SKM-1 (cell line): ENCODE measurements around the gene MGAT4C.

Source experiments
- DNase-seq: peaks from one replicate; lab custom pipeline; 2025; ENCODE audit not compliant: unreplicated experiment; lab: John Stamatoyannopoulos, UW

Gene MGAT4C

DNA sequence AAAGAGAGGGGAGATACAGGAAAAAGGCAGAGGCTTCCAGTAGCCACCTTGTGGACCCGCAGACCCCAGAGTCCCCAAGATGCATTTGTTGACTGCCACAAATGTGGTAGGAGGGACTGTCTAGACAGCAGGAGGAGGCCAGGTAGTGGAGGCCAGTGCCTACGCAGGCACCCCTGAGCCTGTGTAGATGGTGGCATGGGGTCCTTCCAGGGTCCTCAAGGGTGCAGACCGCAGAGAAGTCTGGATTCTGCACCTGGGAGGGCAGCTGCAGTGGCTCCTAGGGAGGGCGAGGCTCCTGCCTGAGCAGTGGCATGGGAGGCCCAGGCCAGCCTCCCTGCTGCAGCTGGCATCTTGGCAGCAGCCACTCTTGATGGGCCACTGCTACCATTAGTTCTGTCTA lies 262.4 kb downstream of the MGAT4C start:
- DNase-seq: no peak

DNA sequence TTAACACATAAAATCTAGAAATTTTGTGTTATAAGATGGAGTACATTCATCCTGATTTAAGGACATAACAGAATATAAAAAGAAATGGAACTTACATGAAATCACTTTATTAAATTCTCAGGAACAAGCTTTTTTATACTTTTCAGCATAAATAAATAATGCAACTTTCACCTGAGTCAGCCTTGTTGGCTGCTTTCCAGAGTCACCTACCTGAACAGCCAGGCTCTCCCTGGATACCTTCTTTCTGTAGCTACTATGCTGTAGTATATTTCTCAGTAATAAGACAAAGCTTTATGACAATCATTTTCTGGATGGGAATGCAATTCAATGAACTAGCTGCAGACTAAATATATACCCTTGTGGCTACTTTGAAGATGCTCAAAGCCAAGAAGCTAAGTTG lies 270.2 kb downstream of the MGAT4C start:
- DNase-seq: no peak

- no peak for DNase-seq
Observed at GRCh38 chr12:85983601-85984000, 272.6 kb downstream of the MGAT4C start.

DNA sequence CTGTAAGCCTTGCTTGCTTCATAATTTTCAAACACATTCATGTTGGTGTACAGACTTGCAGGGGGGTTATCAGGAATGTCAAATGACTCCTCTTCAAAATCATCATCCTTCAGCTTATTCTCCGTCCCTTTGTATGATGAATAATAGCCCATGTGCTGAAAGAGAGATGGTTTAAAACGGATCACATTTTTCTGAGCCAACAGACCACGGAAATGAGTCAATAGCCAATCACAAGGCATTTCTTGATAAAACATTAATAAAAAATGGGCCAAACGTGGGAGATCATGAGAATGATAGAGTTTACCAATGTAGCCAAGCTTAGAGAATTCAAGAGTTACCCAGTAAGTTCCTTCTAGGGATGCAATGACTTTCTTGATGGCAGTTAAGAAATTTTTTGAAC lies 276.6 kb downstream of the MGAT4C start:
- DNase-seq: no peak

- DNase-seq: no peak
Observed at GRCh38 chr12:85975716-85976115, 280.5 kb downstream of the MGAT4C start.

GRCh38 chr12:85971800-85972199 lies 284.4 kb downstream of the MGAT4C start:
- DNase-seq: no peak

- DNase-seq: no peak
Observed at GRCh38 chr12:85968606-85969005, 287.6 kb downstream of the MGAT4C start.

DNA sequence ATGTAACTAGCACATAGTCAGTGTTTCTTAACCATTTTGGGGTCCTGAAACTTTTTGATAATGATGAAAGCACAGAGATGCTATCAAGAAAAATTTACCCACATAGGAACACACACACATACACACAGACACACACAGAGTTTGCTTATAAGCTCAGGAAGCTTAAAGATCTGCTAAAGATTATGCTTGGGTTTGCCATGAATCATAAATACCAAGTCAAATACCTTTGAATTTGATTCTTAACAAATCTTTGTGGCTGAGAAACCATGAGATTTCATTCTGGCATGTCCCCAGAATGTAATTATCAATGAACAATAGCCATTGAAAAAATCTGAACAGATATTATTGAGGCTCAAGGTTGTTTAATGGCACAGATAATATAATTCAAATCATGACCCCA lies 292.9 kb downstream of the MGAT4C start:
- no peak for DNase-seq

- no peak for DNase-seq
Observed at GRCh38 chr12:85956081-85956480, 300.1 kb downstream of the MGAT4C start.

GRCh38 chr12:85955127-85955526 lies 301.1 kb downstream of the MGAT4C start:
- DNase-seq: no peak

DNA sequence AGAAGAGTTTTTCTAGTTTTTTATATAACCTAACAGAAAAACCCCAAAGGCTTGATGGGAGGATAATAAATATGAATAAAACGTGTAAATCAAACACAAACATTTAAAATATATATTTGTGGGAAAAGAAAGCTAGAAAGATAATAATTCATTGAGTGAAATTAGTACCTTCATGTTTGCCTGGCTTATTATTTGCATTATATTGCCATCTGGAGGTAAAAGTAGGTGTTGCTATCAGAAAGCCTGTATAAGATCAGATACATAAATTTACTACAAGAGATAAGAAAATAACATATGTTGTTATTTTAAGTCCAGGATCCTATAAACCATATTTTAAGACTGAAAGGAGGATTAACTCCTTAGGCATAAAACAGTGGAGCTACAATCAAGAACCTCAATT lies 304.4 kb downstream of the MGAT4C start:
- no peak for DNase-seq

- no peak for DNase-seq
Observed at GRCh38 chr12:85949253-85949652, 306.9 kb downstream of the MGAT4C start.

DNA sequence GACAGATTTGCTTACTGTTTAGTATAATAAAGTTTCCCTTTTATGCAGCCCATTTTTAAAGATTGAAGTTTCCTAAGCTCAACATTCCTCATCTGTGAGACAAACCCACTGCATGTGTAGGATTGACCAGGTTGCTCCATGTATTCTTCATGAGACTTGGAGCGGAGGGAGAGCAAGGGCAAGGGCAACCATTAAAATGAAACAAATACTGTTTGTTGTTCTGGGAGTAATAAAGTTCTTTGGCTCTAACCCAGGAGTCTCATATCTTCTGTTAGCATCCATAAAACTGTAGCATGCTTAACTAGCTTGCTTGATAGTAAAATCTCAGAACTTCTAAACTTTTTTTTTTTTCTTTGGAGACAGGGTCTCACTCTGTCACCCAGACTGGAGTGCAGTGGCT lies 307.9 kb downstream of the MGAT4C start:
- DNase-seq: no peak

DNA sequence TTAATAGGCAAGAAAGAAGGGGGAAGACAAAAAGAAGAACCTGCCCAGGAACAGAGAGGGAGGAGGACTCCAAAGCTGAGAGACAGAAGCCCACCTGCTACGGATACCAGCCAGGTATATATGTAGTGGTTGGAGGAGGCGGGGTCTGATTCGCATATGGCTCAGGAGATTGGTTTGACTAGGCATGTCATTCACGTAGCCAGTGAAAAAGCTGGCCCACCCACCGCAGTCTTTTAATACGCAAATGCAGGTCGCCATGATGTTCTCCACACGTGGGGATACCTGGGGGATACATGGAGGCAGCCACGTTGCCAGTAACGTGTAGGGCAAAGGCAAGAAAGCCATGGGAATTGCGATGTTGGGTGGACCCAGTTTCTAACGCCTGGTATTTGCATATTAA lies 308.9 kb downstream of the MGAT4C start:
- DNase-seq: no peak

GRCh38 chr12:85946375-85946774 lies 309.8 kb downstream of the MGAT4C start:
- no peak for DNase-seq

DNA sequence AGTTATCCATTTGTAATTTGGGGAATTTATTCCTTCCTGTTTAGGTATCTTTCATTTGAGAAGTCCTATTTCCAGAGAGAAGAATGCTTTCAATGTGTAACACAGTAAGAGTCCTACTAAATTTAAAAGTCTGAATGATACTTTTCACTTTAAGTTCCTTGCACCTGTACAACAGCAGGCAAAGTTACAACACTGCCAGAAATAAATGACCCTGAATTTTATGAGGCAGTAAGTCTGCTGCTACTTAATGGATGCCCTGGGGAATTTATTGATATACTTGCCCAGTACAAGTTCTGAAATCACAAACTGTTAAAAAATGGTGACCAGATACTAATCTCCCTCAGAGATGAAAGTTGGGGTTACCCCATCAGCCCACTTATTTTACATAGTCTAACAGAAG lies 329.0 kb downstream of the MGAT4C start:
- no peak for DNase-seq

DNA sequence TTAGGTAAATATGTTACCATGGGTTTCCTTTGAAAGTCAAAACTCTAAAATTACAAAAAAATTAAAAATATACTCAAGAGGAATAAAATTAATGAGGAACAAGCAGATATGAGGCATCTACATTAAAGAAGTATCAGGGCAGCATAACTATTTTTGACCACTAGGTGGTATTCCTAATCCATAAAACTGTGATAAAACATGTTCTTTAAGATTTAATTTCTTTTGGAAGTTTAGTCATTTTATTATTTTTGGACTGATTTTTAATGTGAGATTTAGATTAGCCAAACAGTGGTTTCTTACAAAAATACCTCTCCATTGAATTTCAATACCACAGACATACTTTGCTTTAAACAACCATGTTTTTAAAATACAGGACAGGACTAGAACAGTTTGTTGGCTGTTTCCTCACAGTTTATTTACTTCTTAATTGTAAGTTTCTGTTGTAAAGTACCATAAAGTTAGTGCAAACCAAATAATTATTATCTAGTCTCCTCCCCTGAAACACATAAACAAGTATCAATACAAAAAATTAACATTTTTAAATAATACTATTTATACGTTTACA lies 332.3 kb downstream of the MGAT4C start:
- DNase-seq: no peak

GRCh38 chr12:85920324-85920947 lies 335.8 kb downstream of the MGAT4C start:
- no peak for DNase-seq
